Measurements from ENCODE around the gene SYNDIG1L. TPM values are rescaled to one million over a fixed set of nuclear protein-coding genes. Genes with fewer than 3 reads are reported as not detected.

Gene SYNDIG1L
- total and polyA plus RNA-seq, 9 of the 15 experiments (the other 6 are each of a cell fraction or from before 2014, with no cell fraction given) = not detected

DNA sequence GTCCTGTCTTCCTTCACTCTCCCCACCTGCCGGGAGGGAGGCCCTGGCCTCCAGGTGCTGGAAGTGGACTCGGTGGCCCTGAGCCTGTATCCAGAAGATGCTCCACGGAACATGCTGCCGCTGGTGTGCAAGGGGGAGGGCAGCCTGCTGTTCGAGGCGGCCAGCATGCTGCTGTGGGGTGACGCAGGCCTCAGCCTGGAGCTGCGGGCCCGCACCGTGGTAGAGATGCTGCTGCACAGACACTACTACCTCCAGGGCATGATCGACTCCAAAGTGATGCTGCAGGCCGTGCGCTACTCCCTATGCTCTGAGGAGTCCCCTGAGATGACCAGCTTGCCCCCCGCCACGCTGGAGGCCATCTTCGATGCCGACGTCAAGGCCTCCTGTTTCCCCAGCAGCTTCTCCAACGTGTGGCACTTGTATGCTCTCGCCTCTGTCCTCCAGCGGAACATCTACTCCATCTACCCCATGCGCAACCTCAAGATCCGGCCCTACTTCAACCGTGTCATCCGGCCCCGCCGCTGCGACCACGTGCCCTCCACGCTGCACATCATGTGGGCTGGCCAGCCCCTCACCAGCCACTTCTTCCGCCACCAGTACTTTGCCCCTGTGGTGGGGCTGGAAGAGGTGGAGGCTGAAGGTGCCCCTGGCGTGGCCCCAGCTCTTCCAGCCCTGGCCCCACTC is 69.0 kb downstream of the SYNDIG1L start (continued):
- TF ChIP-seq, protein P1, sequence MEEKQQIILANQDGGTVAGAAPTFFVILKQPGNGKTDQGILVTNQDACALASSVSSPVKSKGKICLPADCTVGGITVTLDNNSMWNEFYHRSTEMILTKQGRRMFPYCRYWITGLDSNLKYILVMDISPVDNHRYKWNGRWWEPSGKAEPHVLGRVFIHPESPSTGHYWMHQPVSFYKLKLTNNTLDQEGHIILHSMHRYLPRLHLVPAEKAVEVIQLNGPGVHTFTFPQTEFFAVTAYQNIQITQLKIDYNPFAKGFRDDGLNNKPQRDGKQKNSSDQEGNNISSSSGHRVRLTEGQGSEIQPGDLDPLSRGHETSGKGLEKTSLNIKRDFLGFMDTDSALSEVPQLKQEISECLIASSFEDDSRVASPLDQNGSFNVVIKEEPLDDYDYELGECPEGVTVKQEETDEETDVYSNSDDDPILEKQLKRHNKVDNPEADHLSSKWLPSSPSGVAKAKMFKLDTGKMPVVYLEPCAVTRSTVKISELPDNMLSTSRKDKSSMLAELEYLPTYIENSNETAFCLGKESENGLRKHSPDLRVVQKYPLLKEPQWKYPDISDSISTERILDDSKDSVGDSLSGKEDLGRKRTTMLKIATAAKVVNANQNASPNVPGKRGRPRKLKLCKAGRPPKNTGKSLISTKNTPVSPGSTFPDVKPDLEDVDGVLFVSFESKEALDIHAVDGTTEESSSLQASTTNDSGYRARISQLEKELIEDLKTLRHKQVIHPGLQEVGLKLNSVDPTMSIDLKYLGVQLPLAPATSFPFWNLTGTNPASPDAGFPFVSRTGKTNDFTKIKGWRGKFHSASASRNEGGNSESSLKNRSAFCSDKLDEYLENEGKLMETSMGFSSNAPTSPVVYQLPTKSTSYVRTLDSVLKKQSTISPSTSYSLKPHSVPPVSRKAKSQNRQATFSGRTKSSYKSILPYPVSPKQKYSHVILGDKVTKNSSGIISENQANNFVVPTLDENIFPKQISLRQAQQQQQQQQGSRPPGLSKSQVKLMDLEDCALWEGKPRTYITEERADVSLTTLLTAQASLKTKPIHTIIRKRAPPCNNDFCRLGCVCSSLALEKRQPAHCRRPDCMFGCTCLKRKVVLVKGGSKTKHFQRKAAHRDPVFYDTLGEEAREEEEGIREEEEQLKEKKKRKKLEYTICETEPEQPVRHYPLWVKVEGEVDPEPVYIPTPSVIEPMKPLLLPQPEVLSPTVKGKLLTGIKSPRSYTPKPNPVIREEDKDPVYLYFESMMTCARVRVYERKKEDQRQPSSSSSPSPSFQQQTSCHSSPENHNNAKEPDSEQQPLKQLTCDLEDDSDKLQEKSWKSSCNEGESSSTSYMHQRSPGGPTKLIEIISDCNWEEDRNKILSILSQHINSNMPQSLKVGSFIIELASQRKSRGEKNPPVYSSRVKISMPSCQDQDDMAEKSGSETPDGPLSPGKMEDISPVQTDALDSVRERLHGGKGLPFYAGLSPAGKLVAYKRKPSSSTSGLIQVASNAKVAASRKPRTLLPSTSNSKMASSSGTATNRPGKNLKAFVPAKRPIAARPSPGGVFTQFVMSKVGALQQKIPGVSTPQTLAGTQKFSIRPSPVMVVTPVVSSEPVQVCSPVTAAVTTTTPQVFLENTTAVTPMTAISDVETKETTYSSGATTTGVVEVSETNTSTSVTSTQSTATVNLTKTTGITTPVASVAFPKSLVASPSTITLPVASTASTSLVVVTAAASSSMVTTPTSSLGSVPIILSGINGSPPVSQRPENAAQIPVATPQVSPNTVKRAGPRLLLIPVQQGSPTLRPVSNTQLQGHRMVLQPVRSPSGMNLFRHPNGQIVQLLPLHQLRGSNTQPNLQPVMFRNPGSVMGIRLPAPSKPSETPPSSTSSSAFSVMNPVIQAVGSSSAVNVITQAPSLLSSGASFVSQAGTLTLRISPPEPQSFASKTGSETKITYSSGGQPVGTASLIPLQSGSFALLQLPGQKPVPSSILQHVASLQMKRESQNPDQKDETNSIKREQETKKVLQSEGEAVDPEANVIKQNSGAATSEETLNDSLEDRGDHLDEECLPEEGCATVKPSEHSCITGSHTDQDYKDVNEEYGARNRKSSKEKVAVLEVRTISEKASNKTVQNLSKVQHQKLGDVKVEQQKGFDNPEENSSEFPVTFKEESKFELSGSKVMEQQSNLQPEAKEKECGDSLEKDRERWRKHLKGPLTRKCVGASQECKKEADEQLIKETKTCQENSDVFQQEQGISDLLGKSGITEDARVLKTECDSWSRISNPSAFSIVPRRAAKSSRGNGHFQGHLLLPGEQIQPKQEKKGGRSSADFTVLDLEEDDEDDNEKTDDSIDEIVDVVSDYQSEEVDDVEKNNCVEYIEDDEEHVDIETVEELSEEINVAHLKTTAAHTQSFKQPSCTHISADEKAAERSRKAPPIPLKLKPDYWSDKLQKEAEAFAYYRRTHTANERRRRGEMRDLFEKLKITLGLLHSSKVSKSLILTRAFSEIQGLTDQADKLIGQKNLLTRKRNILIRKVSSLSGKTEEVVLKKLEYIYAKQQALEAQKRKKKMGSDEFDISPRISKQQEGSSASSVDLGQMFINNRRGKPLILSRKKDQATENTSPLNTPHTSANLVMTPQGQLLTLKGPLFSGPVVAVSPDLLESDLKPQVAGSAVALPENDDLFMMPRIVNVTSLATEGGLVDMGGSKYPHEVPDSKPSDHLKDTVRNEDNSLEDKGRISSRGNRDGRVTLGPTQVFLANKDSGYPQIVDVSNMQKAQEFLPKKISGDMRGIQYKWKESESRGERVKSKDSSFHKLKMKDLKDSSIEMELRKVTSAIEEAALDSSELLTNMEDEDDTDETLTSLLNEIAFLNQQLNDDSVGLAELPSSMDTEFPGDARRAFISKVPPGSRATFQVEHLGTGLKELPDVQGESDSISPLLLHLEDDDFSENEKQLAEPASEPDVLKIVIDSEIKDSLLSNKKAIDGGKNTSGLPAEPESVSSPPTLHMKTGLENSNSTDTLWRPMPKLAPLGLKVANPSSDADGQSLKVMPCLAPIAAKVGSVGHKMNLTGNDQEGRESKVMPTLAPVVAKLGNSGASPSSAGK (IDR thresholded peaks at IDR 0.05) = peak; percentile 71

Other genes with a start within 250 kb of the SYNDIG1L start
- not detected in 2 replicates for gene VSX2, start 186.8 kb downstream of the SYNDIG1L start, total RNA-seq (2014; rRNA removed)
- not detected in 2 replicates for gene VSX2, start 186.8 kb downstream of the SYNDIG1L start, total RNA-seq (2014; rRNA removed; fragmentation: Illumina TruSeq; extraction: Trizol)
- not detected in 2 replicates for gene VSX2, start 186.8 kb downstream of the SYNDIG1L start, total RNA-seq (2015; rRNA removed; fragmentation: Illumina TruSeq; extraction: Trizol)
- 0.04 TPM in 1 of 2 replicates, not detected in the other for gene VSX2, start 186.8 kb downstream of the SYNDIG1L start, total RNA-seq (2021)
- gene VSX2, start 186.8 kb downstream of the SYNDIG1L start, polyA plus RNA-seq (2011; rRNA removed) = not detected in 2 replicates
- gene VSX2, start 186.8 kb downstream of the SYNDIG1L start, polyA plus RNA-seq (2014; fragmentation: Illumina TruSeq; extraction: Trizol) = not detected in 2 replicates
- not detected for gene VSX2, start 186.8 kb downstream of the SYNDIG1L start, polyA plus RNA-seq (2014; fragmentation: Nextera tagmentation; extraction: Ambion mirVana)
- not detected in 2 replicates for gene VSX2, start 186.8 kb downstream of the SYNDIG1L start, polyA plus RNA-seq (2014; rRNA removed)
- gene ABCD4, start 123.3 kb downstream of the SYNDIG1L start, total RNA-seq (2014; rRNA removed) = 13.2 and 14.8 TPM in 2 replicates
- gene ABCD4, start 123.3 kb downstream of the SYNDIG1L start, total RNA-seq (2014; rRNA removed; fragmentation: Illumina TruSeq; extraction: Trizol) = 8.2 and 8.4 TPM in 2 replicates
- 9.5 and 11.2 TPM in 2 replicates for gene ABCD4, start 123.3 kb downstream of the SYNDIG1L start, total RNA-seq (2015; rRNA removed; fragmentation: Illumina TruSeq; extraction: Trizol)
- gene ABCD4, start 123.3 kb downstream of the SYNDIG1L start, total RNA-seq (2021) = 16.4 and 17.2 TPM in 2 replicates
- gene ABCD4, start 123.3 kb downstream of the SYNDIG1L start, polyA plus RNA-seq (2011; rRNA removed) = 12.4 and 16.6 TPM in 2 replicates
- 13.8 and 14.5 TPM in 2 replicates for gene ABCD4, start 123.3 kb downstream of the SYNDIG1L start, polyA plus RNA-seq (2014; fragmentation: Illumina TruSeq; extraction: Trizol)
- gene ABCD4, start 123.3 kb downstream of the SYNDIG1L start, polyA plus RNA-seq (2014; fragmentation: Nextera tagmentation; extraction: Ambion mirVana) = 1 to 10 TPM; 3.5 to 5.5 TPM
- gene ABCD4, start 123.3 kb downstream of the SYNDIG1L start, polyA plus RNA-seq (2014; rRNA removed) = 15.7 and 22.9 TPM in 2 replicates
- 0.05 TPM in 1 of 2 replicates, not detected in the other for gene VRTN, start 77.7 kb downstream of the SYNDIG1L start, total RNA-seq (2014; rRNA removed)
- gene VRTN, start 77.7 kb downstream of the SYNDIG1L start, total RNA-seq (2014; rRNA removed; fragmentation: Illumina TruSeq; extraction: Trizol) = not detected in 2 replicates
- not detected in 2 replicates for gene VRTN, start 77.7 kb downstream of the SYNDIG1L start, total RNA-seq (2015; rRNA removed; fragmentation: Illumina TruSeq; extraction: Trizol)
- gene VRTN, start 77.7 kb downstream of the SYNDIG1L start, total RNA-seq (2021) = 0.09 and 0.11 TPM in 2 replicates
- gene VRTN, start 77.7 kb downstream of the SYNDIG1L start, polyA plus RNA-seq (2011; rRNA removed) = 0.06 TPM in 1 of 2 replicates, not detected in the other
- not detected in 2 replicates for gene VRTN, start 77.7 kb downstream of the SYNDIG1L start, polyA plus RNA-seq (2014; fragmentation: Illumina TruSeq; extraction: Trizol)
- gene VRTN, start 77.7 kb downstream of the SYNDIG1L start, polyA plus RNA-seq (2014; fragmentation: Nextera tagmentation; extraction: Ambion mirVana) = not detected
- gene VRTN, start 77.7 kb downstream of the SYNDIG1L start, polyA plus RNA-seq (2014; rRNA removed) = not detected in 2 replicates
- 29.1 and 32.6 TPM in 2 replicates for gene NPC2, start 67.1 kb upstream of the SYNDIG1L start, total RNA-seq (2014; rRNA removed)
- gene NPC2, start 67.1 kb upstream of the SYNDIG1L start, total RNA-seq (2014; rRNA removed; fragmentation: Illumina TruSeq; extraction: Trizol) = 15.6 and 17.9 TPM in 2 replicates
- gene NPC2, start 67.1 kb upstream of the SYNDIG1L start, total RNA-seq (2015; rRNA removed; fragmentation: Illumina TruSeq; extraction: Trizol) = 66.4 and 74.1 TPM in 2 replicates
- 18.6 and 19.5 TPM in 2 replicates for gene NPC2, start 67.1 kb upstream of the SYNDIG1L start, total RNA-seq (2021)
- gene NPC2, start 67.1 kb upstream of the SYNDIG1L start, polyA plus RNA-seq (2011; rRNA removed) = 16.6 and 30.6 TPM in 2 replicates
- 30.8 and 35.9 TPM in 2 replicates for gene NPC2, start 67.1 kb upstream of the SYNDIG1L start, polyA plus RNA-seq (2014; fragmentation: Illumina TruSeq; extraction: Trizol)
- 10 to 100 TPM; 40.7 to 62.5 TPM for gene NPC2, start 67.1 kb upstream of the SYNDIG1L start, polyA plus RNA-seq (2014; fragmentation: Nextera tagmentation; extraction: Ambion mirVana)
- gene NPC2, start 67.1 kb upstream of the SYNDIG1L start, polyA plus RNA-seq (2014; rRNA removed) = 33.2 and 34.5 TPM in 2 replicates
- 18.1 and 19.2 TPM in 2 replicates for gene ISCA2, start 67.6 kb upstream of the SYNDIG1L start, total RNA-seq (2014; rRNA removed)
- gene ISCA2, start 67.6 kb upstream of the SYNDIG1L start, total RNA-seq (2014; rRNA removed; fragmentation: Illumina TruSeq; extraction: Trizol) = 13.8 and 17.8 TPM in 2 replicates
- 12.8 and 13.6 TPM in 2 replicates for gene ISCA2, start 67.6 kb upstream of the SYNDIG1L start, total RNA-seq (2015; rRNA removed; fragmentation: Illumina TruSeq; extraction: Trizol)
- gene ISCA2, start 67.6 kb upstream of the SYNDIG1L start, total RNA-seq (2021) = 20.3 and 21.1 TPM in 2 replicates
- gene ISCA2, start 67.6 kb upstream of the SYNDIG1L start, polyA plus RNA-seq (2011; rRNA removed) = 27.0 and 36.7 TPM in 2 replicates
- gene ISCA2, start 67.6 kb upstream of the SYNDIG1L start, polyA plus RNA-seq (2014; fragmentation: Illumina TruSeq; extraction: Trizol) = 20.9 and 22.1 TPM in 2 replicates
- gene ISCA2, start 67.6 kb upstream of the SYNDIG1L start, polyA plus RNA-seq (2014; fragmentation: Nextera tagmentation; extraction: Ambion mirVana) = 1 to 10 TPM; 5.0 to 9.9 TPM
- gene ISCA2, start 67.6 kb upstream of the SYNDIG1L start, polyA plus RNA-seq (2014; rRNA removed) = 30.7 and 31.7 TPM in 2 replicates
- gene LTBP2, start 186.0 kb upstream of the SYNDIG1L start, total RNA-seq (2014; rRNA removed) = 0.04 TPM in 1 of 2 replicates, not detected in the other
- not detected in 2 replicates for gene LTBP2, start 186.0 kb upstream of the SYNDIG1L start, total RNA-seq (2014; rRNA removed; fragmentation: Illumina TruSeq; extraction: Trizol)
- not detected in 2 replicates for gene LTBP2, start 186.0 kb upstream of the SYNDIG1L start, total RNA-seq (2015; rRNA removed; fragmentation: Illumina TruSeq; extraction: Trizol)
- gene LTBP2, start 186.0 kb upstream of the SYNDIG1L start, total RNA-seq (2021) = 0.18 and 0.20 TPM in 2 replicates
- 0.03 and 0.07 TPM in 2 replicates for gene LTBP2, start 186.0 kb upstream of the SYNDIG1L start, polyA plus RNA-seq (2011; rRNA removed)
- 0.01 TPM in 1 of 2 replicates, not detected in the other for gene LTBP2, start 186.0 kb upstream of the SYNDIG1L start, polyA plus RNA-seq (2014; fragmentation: Illumina TruSeq; extraction: Trizol)
- gene LTBP2, start 186.0 kb upstream of the SYNDIG1L start, polyA plus RNA-seq (2014; fragmentation: Nextera tagmentation; extraction: Ambion mirVana) = under 1 TPM; 0.03 to 0.04 TPM
- gene LTBP2, start 186.0 kb upstream of the SYNDIG1L start, polyA plus RNA-seq (2014; rRNA removed) = under 0.01 TPM in 1 of 2 replicates, not detected in the other

Measured in K562 (cell line).